ENCODE results near the gene LAMA3.

LAMA3 gene

DNA sequence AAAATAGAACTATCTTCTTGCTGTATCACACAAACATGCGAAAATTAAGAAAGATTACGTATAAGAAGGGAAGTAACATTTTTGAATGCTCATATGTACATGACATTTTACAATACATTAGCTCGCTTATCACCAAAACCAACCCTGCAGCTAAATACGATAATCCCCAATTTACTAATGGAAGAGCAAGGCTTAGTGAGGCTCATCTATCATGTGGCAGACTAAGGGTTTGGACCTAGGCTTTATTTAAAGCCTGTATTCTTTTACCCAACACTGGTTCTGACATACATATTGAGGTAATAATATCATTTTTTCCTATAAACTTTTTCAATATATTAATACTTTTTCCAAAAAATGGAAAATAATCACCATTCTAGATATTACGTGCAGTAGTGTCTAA, 208.5 kb downstream of the LAMA3 start:
- no peak for DNase-seq (ENCODE audit: low read depth in 2 of 2)

DNA sequence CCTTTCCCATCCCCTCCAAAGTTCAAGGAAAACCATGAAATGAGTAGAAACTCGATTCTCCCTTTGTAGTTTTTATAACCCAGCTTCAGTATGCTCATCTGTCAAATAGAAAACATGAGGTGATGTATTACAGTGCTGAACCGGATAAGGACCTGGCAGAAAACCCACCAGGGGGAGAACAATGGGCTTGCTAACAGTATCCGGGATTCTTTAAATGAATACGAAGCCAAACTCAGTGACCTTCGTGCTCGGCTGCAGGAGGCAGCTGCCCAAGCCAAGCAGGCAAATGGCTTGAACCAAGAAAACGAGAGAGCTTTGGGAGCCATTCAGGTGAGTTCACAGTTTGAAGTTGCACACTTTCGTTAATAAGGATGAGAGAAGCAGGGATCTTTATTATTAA, 211.7 kb downstream of the LAMA3 start:
- DNase-seq (ENCODE audit: low read depth in 2 of 2), result no peak

DNA sequence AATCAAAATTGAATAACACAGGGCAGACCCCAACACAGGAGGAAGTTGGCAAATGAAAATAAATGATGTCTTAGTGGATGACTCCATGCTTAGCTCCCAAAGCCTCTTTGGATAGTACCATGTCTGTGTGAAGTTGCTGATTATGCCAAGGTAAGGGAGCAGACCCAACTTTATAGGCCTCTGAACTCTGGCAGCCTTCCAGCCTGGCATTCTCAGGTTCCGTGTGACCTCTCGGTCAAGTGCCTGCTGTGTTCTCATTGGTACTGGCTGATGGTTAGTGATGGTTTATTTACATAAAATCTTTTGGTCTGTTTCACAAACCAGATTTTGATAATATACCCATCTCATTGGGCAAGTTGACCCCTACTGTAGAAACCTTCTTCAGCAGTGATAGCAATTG, 213.1 kb downstream of the LAMA3 start:
- no peak for DNase-seq (ENCODE audit: low read depth in 2 of 2)

DNA sequence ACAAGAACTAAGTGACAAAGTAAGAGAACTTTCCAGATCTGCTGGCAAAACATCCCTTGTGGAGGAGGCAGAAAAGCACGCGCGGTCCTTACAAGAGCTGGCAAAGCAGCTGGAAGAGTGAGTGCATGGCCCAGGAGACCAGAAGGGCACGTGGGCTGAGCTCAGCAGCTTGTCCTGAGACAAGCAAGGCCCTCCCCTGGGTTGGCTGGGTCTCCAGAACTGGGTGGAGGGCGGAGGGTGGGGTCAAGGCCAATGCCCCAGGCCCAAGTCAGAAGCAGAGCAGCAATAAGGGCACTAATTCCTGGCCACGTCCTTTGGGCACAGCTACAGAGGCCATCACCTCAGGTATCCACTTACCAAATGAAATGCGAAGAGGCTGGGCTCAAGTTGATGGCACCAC, 214.7 kb downstream of the LAMA3 start:
- DNase-seq (ENCODE audit: low read depth in 2 of 2), result no peak

DNA sequence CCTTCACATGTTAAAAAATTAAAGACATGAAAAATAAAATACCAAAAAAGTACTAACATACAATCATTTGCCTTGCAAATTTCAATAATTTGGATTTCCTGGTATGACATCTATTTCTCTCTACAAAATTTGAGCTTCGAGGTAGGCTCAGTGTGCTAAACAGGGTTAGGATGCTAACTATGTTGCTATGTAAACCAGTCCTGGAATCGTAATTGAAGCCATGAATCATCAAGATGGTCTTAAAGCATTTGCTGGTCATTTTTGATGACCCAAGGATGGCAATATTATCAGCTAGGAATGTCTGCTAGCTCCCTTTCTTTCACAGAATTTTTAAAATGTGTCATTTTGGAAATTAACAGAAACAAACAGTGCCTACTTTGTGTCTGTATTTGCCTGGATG, 217.4 kb downstream of the LAMA3 start:
- DNase-seq (ENCODE audit: low read depth in 2 of 2), result no peak

DNA sequence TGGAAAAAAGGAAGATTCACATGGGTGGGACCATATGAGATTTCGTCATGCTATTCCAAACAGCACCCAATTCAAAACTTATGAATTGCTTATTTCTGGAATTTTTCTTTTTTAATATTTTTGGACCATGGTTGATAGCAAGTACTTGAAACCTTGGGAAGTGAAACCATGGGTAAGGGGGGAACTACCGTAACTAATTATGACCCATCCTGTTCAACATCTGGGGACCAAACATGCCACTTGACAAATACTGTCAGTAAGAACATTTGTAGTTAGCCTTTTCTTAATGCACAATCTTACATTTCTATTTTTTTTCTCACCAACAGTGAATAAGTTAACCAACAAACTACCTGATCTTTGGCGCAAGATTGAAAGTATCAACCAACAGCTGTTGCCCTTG, 219.6 kb downstream of the LAMA3 start:
- no peak for DNase-seq (ENCODE audit: low read depth in 2 of 2)

DNA sequence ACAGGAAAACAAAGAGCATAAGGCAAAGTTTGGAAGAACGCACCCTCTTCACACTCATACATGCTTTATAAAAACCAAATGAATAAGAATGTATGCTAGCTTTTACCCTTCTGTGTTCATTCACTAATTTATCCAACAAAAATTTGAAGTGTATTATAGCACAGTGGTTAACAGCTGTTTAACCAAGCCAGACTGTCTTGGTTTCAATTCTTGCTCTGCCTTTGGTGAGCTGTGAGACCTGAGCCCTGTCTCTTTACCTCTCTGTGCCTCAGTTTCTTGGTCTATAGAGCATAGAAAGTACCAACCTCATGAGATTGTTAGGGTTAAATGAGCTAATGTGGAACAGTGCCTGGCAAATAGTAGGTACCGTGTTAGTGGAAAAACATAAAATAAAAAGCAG, 220.8 kb downstream of the LAMA3 start:
- DNase-seq (ENCODE audit: low read depth in 2 of 2), result no peak

DNA sequence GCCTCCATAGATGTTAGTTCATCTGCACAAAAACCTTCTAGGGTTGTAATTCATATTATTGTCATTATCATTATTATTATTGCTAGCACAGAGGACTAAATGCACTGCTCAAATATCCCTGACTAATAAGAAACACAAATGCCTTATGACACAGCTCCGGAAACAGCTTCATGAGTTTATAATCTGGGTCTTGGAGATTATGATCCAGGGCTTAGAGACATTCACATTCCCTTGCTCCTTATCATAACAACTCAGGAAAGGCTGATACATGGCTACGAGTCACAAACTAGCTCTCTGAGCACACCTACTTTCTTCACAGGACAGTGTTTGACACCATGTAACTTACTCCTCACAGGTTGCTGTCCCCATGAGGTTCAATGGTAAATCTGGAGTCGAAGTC, 223.1 kb downstream of the LAMA3 start:
- DNase-seq (ENCODE audit: low read depth in 2 of 2), result no peak

DNA sequence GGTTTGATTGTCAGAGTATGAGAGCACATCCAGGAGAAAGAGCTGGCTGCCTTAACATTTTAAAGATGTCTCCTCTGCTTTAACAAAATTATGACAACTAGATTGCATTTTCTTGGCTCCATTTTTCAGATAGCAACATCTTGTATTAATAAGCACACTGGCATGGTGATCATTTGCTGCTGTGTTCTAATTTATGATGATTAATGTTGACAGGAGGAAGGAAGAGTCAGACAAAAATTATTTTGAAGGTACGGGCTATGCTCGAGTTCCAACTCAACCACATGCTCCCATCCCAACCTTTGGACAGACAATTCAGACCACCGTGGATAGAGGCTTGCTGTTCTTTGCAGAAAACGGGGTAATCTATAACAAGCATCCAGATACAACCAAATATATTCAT, 227.1 kb downstream of the LAMA3 start:
- DNase-seq (ENCODE audit: low read depth in 2 of 2), result no peak

DNA sequence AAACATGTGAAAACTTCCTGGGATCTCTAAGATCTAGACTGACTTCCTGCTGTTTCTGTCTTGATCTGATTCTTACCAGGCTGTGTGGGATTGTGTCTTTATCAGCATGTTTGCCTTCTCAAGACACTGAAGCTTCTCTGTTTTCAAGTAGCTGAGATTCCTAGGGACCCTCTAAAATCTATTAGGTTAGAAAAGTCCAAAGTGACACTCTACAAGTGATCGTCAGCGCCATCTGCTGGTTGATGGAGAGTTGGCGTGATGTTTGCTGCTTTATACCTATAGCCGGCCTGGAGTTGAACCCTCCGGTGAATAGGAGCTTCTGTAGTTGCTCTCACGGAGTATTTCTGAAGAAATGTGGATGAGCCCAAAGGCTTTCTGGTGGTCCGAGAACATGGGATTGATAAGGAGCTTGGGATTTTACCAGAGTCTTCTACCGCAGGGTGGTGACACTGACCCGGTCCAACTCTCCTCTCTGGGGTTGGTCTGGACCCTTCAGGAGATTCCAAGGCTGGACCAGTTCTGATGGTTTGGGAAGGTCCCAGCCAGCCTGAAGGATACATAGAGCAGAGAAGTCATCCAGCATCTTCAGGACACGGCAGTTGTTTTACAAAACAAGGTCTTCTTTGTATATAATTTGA, 229.3 kb downstream of the LAMA3 start:
- DNase-seq (ENCODE audit: low read depth in 2 of 2), result peak; percentile 73 to 82

DNA sequence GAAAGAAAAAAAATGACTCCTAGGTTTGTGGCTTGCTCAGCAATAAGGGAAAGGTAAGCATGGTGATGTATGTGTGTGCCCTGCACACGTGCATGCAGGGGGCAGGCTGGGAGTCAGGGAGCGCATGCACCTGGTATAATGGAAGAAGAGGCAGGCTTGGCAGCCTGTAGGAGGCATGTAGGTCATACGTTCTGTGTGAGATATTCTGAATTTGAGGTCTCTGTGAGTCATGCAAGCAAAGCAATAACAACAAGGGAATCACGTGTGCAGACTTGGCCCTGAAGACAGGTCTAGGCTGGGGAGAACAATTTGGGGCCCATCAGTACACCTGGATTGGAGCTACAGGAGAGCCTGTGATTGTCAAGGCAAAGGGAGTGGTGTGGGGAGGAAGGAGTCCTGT, 230.8 kb downstream of the LAMA3 start:
- DNase-seq (ENCODE audit: low read depth in 2 of 2), result no peak

DNA sequence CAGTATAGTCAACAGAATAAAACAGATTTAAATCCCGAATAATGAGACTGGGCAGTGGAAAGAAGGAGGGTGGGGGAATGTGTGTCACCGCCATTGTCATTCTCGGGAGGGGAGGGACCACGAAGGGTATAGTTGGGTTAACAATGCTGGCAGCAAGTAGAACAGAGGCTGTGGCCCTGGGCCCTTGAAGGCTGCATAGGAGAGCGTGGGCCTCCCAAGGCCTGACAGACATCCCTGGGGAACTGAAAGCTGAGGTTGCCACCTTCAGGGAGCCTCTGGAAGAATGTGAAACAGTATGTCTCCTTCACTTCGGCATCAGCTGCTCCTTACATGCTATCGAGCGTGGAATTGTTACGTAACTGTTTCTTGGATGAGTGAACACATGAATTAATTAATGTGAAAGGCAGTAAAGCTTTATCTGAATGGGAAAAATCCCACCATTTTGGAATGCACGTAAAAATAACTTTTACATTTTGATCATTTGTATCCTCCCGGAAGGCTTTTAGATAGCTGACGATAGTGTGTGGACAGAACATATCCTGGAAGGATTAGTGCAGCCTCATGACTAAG, 232.5 kb downstream of the LAMA3 start:
- DNase-seq (ENCODE audit: low read depth in 2 of 2), result no peak

DNA sequence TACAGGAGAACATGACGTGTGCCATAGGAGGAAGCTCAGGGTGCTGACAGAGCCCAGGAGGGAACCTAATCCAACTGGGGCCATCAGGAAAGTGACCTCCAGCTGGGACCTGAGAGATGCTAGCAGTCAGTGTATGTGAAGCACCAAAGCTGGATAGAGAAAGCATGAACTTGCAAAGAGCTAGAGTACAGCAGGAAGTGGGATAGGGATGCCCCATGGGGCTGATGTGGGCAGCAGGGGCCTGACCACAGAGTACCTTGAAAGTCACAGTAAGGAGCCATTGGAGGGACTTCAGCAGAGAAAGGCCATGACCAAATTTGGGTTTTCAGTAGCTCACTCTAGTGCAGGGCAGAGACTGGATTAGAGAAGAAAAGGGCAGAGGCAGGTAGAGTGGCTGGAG, 233.7 kb downstream of the LAMA3 start:
- no peak for DNase-seq (ENCODE audit: low read depth in 2 of 2)

DNA sequence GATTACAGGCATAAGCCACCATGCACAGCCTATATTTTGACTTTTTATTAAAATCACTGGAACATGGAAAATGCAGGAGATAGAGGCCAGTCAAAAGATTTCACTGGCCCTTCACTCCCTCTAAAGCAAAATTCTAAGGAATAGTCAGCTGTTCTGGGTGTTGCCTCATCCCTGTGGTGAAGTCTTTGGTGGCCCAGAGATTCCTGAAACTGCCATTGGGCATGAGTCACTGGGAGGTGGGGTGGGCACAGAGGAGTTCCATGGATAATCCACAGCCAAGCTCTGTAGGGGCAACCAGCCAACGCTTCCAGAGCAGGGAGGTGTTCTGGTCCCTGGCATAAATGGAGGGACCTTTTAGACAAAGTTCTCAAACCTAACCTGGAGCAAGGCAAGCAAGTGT, 235.6 kb downstream of the LAMA3 start:
- no peak for DNase-seq (ENCODE audit: low read depth in 2 of 2)

DNA sequence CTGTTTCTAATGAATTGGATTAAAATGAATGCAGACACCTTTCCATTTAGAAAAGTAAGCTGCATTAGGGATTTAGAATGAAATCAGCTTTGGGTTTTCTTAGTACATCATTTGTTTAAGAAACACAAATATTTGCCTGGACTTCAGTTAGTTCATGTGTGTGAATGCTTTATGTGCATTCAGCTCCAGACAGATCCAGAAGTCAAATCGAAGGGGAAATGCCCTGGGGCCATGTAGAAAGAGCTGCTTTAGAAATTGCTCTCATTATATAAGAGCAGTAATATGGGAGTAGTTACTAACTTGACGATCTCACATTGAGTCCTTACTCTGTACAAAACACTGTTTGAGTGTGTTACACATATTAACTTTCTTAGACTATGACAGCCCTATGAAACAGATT, 237.3 kb downstream of the LAMA3 start:
- no peak for DNase-seq (ENCODE audit: low read depth in 2 of 2)

DNA sequence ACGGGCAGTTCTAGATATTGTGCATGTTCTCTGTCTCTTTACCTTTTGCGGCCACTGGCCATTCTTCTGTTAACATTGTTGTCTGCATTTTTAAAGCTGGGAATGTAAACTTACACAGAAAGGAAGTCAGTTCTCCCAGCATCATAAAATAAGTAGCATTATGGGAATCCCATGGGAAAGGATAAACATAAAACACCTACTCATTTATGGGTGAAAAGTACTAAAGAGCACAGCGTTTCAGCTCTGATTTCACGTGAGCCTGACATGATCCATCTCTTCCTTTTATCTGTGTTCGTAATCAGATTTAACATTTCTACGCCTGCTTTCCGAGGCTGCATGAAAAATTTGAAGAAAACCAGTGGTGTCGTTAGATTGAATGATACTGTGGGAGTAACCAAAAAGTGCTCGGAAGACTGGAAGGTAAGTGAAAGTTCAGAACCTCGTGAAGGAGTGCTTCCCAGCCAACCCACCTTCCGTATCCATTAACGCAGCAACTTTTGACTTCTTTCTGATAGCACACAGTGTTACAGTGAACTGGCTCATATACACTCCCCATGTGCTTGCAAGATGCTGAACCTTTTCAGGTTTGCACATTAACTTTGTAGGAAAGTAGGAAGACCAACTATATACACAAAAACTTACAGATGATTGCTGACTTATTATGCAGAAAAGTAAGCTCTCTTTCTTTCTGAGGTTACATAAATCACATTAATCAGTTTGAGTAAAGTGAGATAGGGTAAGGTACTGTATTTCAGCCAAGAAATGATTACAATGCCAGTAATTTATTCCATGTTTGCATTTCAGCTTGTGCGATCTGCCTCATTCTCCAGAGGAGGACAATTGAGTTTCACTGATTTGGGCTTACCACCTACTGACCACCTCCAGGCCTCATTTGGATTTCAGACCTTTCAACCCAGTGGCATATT, 238.8 kb downstream of the LAMA3 start:
- DNase-seq (ENCODE audit: low read depth in 2 of 2), result no peak

DNA sequence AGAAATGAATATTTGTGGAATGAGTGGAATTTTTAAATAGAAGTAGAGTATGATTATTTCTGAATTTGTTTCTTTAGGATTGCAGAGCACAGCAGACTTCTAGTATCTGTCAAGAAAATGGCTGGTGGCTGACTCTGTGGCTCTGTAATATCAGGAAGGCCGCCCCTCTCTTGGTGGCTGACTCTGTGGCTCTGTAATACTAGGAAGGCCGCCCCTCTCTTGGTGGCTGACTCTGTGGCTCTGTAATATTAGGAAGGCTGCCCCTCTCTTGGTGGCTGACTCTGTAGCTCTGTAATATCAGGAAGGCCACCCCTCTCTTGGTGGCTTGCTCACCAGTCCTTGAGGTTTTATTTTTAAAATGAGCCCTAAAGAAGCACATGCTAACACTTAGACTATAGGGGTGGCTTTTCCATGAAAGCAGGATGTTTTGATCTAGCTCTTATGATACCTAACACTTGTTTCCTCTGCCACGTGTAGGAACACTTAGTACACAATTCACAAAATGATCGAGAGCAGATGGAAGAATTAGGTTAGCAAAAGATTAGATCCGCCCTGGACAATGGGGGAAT, 240.2 kb downstream of the LAMA3 start:
- no peak for DNase-seq (ENCODE audit: low read depth in 2 of 2)

DNA sequence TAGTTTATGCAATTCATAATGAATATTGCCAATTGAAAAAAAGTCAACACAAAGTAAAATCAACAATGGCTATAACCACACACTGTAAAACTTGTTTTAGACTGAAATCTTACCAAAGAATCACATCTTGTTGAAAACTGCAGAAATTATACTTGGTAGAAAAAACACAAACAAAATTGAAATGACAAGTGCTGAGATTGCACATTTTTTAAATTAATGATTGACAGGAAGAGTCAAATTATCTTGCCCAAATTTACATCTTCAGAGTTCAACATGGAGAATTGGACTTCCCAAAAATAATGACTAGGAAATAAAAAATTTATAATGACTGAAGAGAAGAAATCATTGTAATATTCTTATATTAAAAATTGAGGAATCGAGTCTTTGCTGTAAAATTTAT, 240.7 kb downstream of the LAMA3 start:
- no peak for DNase-seq (ENCODE audit: low read depth in 2 of 2)

DNA sequence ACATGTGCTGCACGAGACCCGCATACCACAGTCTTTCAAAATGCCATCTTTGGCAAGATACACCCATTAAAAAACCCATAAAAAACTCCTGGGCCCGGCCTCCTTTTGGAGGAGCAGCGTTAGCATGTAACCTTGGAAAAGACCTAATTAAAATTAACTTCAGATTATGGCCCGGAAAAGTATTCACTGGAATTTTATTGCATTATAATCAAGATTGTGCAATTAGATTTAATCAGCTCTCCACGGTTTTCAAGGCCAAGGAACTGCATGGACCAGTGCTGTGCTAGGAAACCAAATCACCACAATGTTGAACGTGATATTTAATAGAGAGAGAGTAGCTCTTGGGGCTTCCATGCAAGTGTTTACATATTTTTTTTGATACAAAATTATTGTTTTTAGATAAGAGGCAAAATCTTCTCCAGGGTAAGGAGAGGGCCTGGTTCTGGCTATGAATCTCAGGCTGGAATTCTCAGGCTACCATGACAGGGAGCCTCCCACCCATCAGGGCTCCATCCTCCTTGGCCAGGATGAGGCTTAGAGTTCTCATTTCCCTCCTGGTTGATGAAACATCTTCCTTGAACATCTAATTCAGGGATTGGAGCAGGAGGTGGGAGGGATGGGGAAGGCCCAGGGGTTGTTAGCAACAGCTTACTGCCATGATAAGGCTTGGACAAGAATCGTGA, 243.3 kb downstream of the LAMA3 start:
- DNase-seq (ENCODE audit: low read depth in 2 of 2), result no peak

DNA sequence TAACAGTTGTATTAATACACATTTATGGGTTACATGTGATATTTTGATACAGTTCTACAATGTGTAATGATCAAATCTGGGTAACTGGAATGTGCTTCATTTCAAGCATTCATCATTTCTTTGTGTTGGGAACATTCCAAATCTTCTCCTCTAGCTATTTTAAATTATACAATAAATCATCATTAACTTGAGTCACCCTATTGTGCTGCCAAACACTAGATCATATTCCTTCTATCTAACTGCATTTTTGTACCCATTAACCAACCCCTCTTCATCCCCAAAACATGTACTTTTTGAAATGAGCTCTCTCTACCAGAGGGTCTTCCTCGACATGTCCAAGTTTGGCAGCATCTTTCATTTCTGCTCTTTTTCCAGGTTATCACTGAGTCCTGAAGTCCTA, 244.2 kb downstream of the LAMA3 start:
- no peak for DNase-seq (ENCODE audit: low read depth in 2 of 2)

DNA sequence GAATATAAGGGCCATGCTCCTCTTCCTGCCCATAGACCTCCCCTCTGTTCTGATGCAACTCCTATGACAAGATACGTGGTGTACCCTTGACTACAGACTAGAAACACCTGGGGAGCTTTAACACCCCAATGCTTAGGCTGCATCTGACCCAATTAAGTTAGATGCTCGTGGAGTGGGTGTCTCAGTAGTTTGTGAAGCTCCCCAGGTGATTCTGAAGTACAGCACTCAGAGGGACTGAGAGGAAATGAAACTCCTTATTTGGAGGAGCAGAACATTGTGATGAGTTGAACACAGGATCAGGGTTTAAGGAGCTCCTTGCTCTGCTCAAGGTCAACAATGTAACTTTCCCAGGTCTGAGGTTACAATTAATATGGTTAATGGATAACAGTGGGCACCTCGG, 245.0 kb downstream of the LAMA3 start:
- no peak for DNase-seq (ENCODE audit: low read depth in 2 of 2)

DNA sequence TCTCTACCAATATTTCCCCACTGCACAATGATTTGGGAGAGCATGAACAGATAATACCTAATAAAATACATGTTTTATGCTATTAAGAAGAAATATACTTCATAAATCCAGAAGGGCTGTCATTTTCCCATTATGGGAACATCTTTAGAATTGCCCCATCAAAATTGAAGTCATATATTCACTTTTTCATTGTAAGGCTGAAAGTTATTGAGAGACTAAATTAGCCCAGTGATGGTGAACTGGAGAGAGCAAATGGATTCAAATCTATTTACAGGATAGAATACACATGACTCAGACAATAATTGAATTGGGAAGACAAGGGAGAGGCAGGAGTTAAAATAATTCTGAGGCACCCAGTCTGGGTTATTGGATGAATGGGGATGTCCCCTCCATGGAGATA, 245.6 kb downstream of the LAMA3 start:
- no peak for DNase-seq (ENCODE audit: low read depth in 2 of 2)

Measured in stimulated activated CD4-positive, alpha-beta T cell treated with anti-CD3 and anti-CD28 coated beads, Interleukin-1b, Interleukin-23, amount 100 ng/mL, for 4 hours (primary cell).